DMS53 (cell line): ENCODE results near the gene FREM1.

Experiments
- DNase-seq: peaks from one replicate; lab custom pipeline; 2025; lab: John Stamatoyannopoulos, UW

FREM1 gene

DNA sequence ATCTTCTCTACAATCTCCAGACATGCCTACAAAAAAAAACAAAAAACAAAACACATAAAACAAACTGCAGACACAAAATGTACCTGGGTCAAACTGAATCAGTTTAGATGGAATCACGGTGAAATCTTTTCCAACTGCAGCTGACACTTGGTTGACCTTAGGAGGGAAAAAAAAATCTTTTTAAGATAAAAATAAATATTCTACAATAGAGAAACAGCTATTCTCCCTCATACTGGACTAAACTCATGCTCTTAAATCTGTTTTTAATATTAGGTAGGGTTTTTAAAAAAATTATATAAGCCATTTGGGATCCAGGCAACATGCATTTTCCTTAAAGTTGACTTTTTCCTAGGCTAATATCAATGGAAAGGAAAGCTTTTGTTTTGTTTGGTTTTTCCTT lies 153.9 kb downstream of the FREM1 start:
- DNase-seq, result no peak

DNA sequence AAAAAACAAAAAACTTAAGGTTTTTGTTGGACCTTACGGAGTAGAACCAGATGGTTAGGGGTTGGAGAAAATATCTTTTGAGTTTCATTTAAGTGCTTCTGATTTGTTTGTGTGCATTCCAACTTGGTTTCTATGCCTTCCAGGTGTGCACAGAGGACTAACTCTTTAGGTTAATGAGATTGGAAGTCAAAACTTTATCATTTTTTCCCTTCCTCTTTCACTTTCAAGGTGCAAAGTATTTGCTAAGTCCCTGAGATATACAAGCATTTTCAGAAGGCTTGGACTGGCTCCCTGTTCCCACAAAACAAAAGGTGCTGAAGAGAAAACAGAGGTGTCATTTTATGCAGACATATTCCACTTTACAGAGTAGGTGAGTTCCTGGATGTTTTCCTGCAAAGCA lies 157.4 kb downstream of the FREM1 start:
- no peak for DNase-seq

DNA sequence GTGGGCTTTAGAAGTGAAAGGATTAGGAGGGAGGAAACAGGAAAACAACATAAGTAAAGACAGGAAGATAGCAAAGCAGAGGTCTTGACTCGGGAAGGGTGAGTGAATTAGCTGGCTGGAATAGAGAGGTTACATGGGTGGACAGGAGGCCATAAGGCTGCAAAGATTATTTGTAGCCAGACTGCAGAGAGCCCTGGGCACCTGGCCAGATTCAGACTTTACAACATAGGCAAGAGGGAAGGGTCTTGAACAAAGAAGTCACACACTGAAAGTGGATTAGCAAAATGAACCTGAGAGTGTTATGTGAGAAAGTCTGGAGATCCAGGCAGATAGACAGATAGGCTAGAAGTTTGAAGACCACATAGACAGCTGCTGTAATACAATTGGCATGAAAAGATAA lies 158.0 kb downstream of the FREM1 start:
- DNase-seq, result no peak

DNA sequence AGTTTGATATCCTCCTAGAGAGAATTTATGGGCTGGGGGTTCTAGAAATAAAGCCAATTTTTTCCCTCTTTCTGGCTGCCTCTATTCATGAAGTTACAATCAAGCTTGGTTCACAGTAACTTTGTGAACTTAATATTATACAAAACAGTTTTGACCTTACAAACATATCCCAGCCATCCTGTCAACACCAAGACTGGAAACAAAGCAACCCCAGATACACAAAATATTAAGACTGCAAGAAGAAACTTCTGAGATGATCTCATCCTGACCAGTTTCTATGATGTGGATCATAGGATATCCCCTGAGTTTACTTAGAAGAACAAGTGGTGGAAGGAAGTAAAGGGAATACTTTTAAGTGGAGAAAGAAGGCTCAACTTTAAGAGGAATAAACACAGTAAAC lies 159.4 kb downstream of the FREM1 start:
- DNase-seq, result no peak

DNA sequence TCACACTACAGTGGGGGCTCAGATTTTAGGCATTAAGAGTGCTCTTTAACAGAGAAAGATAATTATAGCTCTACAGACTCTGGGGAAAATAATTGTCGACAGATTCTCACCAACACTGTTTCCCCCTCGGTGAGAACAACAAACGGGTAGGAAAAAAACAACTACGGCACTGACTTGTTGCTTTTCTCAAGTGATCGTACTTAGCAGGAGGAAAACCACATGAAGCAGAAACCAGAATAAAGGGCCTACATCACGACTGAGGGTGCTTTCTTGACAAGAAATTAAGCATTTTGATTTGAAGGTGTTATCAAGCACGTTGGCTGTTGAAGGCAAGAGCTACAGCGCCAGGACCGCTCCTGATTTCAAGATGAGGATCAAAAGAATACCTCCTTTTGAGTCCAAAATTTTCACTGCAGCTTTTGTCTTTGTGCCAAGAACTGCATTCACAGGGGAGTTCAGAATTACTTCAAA lies 160.5 kb downstream of the FREM1 start:
- no peak for DNase-seq

DNA sequence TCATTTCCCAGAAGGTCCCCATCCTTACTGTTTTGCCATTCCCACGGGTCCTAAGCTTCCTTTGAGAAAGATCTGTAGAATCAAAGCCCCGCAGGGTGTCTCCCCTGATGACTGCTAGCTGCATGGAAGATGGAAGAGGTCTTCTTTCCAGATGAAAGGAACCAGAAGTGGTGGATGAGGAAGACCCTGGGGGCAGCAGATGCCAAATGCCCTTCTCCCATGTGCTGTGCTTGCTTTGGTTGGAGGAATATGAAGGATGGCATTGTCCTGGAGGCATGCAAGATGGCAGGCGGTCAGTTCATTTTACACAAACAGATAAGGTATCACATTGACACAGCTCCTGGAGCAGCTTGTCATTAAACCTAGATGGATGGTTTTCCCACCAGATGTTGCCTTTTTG lies 161.9 kb downstream of the FREM1 start:
- DNase-seq, result no peak

GRCh38 chr9:14747111-14747510 lies 163.1 kb downstream of the FREM1 start:
- no peak for DNase-seq

DNA sequence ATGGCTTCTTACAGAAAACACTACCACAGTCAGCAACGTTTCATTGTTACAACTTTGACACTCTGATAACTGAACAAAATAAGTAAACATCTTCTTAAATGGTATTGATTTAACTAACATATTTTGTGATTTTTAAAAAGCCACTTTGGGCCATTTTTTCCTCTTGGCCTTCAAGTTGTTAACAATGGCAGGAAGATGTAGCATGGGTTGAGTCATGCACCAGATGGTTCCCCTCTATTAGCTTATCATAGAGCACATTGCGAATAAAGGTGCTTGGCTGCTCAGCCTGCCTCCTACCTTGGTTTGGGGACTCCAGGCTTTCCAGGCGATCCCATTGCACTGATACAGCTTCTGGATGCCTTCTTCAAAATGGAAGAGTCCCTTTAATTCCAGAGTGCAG lies 163.6 kb downstream of the FREM1 start:
- DNase-seq, result no peak

GRCh38 chr9:14744768-14745167 lies 165.5 kb downstream of the FREM1 start:
- no peak for DNase-seq

GRCh38 chr9:14741369-14741768 lies 168.9 kb downstream of the FREM1 start:
- no peak for DNase-seq

DNA sequence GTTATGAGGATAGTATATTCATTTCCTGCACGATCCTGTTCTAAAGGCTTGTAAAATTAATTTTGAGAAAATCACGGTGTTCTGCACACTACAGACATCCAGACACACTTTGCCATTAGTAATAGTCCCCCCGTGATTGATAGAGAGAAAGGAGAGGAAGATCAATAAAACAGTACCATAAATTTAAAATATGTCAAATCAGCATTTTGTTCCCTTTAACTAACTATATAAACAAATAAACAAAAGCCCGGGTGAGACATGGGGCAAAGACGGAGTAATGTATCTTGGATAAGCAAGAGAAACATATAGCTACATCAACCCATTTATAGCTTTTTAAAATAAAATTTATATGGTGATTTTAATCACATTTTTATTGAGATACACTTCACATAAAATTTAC lies 177.1 kb downstream of the FREM1 start:
- no peak for DNase-seq

DNA sequence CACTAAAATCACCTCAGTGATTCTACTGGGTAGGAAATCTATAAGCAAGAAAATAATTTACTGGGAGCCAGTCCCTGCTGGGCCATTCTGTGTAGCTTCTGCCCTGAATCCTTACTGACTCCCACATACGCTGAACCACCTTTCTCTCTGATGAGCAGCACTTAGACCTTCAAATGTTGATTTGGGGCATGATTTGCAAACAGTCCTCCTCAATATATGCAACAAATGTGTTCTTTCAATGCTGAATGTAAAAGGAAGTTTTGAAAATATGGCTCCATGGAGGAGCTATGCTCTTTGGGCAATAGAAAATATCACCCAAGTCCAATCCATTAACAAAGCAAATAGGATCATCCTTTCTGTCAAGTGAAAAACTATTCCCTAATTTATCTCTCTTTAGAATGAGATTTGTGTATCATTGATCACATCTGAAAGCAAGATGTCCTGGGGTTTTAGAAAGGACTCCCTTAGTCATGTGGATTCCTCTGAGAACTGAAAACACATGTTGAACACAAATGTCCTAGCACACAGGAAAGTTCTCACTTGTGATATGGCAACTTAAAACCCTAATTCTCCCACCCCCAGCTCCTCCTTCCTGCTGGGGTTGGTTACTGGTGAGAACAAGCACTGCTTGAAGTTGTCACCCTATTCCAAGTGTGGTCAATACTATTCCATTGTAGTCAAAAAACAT lies 178.8 kb downstream of the FREM1 start:
- no peak for DNase-seq

DNA sequence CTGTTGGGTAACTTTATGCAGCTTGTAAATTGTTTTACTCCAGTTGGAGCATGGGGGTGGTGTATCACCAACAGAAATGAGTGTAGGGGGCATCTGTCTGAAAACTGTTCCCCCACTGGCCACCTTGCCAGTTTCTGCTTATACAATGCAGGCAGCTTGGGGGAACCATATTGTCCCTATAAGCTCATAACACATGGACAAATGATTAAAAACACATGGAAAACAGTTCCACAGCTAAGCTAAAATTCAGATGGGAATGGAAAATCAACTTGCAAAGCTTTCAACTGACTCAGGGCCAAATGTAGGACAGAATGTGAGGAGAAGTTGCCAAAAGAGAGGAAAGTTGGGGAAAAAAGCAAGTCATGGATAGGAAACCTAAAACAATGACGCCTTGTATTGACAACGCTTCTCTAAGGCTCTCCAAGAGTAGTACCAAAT lies 179.7 kb downstream of the FREM1 start:
- no peak for DNase-seq

GRCh38 chr9:14723301-14723700 lies 186.9 kb downstream of the FREM1 start:
- DNase-seq, result no peak

DNA sequence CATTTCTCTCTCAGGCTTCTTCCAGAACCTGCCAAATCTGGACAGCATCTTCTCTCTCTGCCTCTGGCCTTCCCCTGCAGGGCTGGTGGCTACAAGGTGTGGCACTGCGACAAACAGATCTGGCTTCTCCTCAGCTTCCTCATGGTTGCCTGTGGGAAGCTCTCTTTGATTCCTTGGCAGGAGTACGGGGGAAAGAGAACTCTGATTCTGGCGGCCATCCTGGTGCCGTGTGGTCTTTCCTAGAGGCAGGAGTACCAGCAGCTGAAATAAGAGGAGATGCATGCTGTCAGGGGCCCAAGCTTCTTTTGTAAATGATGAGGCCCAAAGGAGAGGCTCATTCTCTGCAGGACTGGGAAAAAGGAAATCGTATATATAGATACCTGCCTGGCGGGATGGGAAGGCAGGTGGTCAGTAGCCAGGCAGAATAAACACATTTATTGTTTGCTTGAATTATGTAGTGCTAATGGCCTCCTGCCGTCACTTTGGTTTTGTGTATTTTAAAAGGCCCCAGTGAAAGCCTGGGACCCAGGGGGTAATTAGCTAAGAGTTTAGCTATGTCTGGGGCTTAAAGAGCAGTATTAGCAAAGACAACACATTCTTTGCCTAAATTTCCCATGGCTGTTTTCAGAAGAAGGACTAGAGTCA lies 187.7 kb downstream of the FREM1 start, which contains the start of gene CER1:
Gene CER1, minus strand, starts transcription at position 343 of the 645 bp plus-strand sequence. Its CDS starts 61 bp downstream, at position 282.
- DNase-seq, result peak; percentile 10

DNA sequence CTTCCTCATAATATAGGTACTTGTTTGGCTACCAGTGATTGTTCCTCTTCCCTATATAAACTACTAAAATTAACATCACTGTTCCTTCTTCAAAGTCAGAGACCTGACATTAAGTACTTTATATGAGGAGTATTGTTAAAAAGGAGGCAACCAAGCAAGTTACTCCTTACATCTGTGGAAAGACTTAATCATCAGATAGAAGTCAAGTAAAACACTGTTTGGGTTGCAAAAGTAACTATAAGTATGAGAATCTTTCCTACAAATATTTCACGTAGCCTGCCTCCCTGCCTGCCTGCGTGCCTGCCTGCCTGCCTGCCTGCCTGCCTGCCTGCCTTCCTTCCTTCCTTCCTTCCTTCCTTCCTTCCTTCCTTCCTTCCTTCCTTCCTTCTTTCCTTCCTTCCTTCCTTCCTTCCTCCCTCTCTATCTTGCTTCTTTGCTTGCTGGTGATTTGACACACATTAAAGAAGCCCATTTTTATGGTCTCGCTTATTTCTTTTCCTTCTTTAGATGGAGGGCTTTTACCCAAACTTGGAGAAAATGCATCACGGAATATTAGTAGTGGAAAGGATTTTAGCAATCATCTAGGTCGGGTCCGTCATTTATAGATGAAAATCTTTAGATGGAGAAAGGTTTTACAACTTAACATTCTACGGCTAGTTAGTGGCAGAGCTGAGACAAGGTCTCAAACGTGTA lies 190.9 kb downstream of the FREM1 start:
- DNase-seq, result no peak

- DNase-seq, result no peak
Measured at GRCh38 chr9:14715102-14715501, 195.1 kb downstream of the FREM1 start.

GRCh38 chr9:14713187-14713767 lies 197.0 kb downstream of the FREM1 start:
- DNase-seq, result no peak

GRCh38 chr9:14710804-14711203 lies 199.4 kb downstream of the FREM1 start:
- no peak for DNase-seq

DNA sequence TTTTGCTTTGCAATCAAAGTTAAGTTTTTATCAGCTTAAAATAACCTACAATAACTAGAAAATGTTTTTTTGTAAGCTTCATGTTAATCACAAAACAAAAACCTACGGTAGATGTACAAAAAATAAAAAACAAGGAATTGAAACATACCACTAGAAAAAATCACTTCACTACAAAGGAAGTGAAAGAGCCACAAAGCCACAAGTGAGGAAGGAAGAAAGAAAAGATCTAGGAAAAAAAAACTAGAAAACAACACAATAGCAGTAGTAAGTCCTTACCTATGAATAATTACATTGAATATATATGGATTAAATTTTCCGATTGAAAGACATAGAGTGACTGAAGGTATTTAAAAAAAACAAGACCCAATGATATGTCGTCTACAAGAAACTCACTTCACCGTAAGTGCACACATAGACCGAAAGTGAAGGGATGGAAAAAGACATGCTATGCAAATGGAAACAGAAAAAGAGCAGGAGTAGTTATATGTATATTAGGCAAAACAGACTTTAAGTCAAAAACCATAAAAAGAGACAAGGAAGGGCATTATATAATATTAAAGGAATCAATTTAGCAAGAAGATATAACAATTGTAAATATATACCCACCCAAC lies 203.6 kb downstream of the FREM1 start:
- DNase-seq, result no peak

DNA sequence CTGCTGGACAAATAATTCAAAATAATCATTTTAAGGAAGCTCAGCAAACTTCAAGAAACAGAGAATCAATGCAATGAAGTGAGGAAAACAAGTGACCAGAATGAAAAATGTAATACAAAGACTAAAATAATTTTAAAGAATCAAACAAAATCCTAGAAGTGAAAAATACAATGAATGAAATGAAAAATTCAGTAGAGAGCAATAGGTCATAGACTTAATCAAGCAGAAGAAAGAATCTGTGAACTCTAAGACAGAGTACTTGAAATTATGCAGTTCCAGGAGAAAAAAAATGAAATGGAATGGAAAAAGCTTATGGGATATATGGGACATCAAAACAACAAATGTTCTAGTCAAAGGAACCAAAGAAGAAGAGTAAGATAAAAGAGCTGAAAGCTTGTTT lies 205.1 kb downstream of the FREM1 start:
- DNase-seq, result no peak

- no peak for DNase-seq
Measured at GRCh38 chr9:14704281-14704680, 205.9 kb downstream of the FREM1 start.
